ENCODE measurements around the gene SASH1. TPM values are rescaled to one million over a fixed set of nuclear protein-coding genes. Genes with fewer than 3 reads are reported as not detected.

The SASH1 gene
- total RNA-seq, 2 experiments from 2014 or later = 0.03 to 0.47 TPM

DNA sequence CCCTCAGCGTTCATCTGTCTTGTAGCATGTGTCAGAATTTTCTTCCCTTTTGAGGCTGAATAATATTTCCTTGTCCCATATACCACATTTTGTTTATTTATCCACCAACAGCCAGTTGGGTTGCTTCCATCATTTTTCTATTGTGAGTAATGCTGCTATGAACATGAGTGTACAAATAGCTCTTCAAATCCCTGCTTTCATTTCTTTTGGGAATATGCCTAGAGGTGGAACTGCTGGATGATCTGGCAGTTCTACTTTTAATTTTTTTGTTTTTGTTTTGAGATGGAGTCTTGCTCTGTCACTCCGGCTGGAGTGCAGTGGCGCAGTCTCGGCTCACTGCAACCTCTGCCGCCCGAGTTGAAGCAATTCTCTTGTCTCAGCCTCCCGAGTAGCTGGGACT, 64.7 kb downstream of the SASH1 start:
- Mint-ChIP-seq H3K27ac (no peak overlapping the region), H3K9me3 (ENCODE audit: low read depth) (no peaks in the 10 kb centered on the region), H3K4me1 (no peaks in the 10 kb centered on the region), H3K4me3 (no peak overlapping the region), H3K36me3 (no peaks in the 10 kb centered on the region), H3K27me3 (peaks cover 9% of the 10 kb centered on the region)
- CTCF ChIA-PET = no interaction called here
- DNase-seq (no peak), ATAC-seq (no peak)

DNA sequence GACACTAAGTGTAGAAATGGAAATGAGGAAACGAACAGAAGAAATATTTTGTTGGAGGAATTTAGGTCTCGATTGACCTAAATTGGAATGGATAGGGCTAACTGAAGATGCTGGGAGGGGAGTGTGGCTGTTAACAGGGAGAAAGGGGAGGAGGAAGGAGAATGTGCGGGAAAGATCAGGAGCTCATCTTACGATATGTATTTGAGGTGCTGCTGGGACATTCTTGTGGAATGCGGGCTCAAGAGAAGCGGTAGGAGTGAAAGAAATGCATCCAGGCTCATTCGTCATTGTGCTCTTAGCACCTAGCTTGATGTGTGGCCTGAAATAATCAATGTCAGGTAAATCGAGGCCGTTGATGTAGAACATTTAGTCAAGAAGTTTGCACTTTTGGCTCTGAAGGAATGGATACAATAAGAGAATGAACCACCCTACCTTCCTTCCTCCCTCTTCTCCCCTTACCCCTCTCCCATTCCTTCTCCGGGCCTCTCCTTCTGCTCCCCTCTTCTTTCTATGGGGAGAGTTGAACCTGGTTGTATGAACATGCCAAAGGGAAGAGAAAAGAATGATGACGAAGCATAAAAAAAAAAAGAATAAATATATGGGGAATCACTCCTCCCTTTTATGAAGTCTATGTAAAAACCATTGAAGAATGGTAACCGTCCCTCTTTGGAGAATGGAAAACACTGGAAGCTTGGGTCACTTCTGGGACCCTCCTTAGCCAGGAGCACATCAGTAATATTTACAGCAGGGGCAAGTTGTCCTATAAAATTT, 70.9 kb downstream of the SASH1 start:
- no peak for ATAC-seq
- no peak for DNase-seq
- H3K27me3 Mint-ChIP-seq = peaks cover 6% of the 10 kb centered on the region
- H3K4me3 Mint-ChIP-seq = no peak overlapping the region
- no peaks in the 10 kb centered on the region for H3K36me3 Mint-ChIP-seq
- no peaks in the 10 kb centered on the region for H3K9me3 Mint-ChIP-seq (ENCODE audit: low read depth)
- no peaks in the 10 kb centered on the region for H3K4me1 Mint-ChIP-seq
- no peak overlapping the region for H3K27ac Mint-ChIP-seq
- CTCF ChIA-PET = no interaction called here

DNA sequence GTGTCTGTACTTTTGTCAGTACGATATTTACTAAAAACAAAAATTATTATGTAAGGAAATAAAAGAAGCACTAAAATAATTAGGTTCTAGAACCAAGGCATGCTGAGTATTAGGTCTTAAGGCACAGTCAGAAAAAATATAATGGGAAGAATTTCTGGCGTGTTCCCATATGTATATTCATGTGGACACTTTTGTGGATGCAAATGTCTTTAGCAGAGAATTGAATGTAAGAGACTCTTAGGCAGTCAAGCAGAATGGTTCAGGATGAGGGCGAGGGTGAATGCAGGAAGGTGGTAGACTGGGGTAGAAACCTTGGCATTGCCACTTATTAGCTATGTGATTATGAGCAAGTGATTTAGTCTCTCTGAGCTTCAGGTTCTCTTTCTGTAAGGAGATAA, 71.5 kb downstream of the SASH1 start:
- no peaks in the 10 kb centered on the region for H3K36me3 Mint-ChIP-seq
- H3K4me3 Mint-ChIP-seq = no peak overlapping the region
- H3K9me3 Mint-ChIP-seq (ENCODE audit: low read depth) = no peaks in the 10 kb centered on the region
- ATAC-seq (no peak), DNase-seq (no peak)
- no peaks in the 10 kb centered on the region for H3K4me1 Mint-ChIP-seq
- H3K27ac Mint-ChIP-seq = no peak overlapping the region
- CTCF ChIA-PET = no interaction called here
- peaks cover 8% of the 10 kb centered on the region for H3K27me3 Mint-ChIP-seq

DNA sequence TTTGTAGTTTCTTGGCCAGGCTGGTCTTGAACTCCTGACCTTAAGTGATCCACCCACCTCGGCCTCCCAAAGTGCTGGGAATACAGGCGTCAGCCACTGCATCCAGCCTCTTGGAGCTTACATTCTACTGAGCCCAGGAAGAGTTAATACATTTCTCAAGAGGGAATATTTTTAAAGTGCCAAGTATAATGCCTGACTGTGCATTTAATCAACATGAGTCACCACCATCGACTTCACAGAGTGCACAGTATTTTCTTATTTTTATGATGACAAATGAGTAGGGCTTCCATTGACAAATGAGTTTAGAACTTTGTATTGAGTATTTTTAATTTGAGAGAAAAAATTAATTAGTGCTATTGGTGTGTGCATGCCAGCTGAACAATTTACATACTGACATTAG, 72.2 kb downstream of the SASH1 start:
- H3K27me3 Mint-ChIP-seq = peaks cover 8% of the 10 kb centered on the region
- CTCF ChIA-PET = no interaction called here
- H3K27ac Mint-ChIP-seq = no peak overlapping the region
- no peaks in the 10 kb centered on the region for H3K4me1 Mint-ChIP-seq
- no peaks in the 10 kb centered on the region for H3K9me3 Mint-ChIP-seq (ENCODE audit: low read depth)
- DNase-seq (no peak), ATAC-seq (no peak)
- H3K4me3 Mint-ChIP-seq = no peak overlapping the region
- H3K36me3 Mint-ChIP-seq = no peaks in the 10 kb centered on the region

DNA sequence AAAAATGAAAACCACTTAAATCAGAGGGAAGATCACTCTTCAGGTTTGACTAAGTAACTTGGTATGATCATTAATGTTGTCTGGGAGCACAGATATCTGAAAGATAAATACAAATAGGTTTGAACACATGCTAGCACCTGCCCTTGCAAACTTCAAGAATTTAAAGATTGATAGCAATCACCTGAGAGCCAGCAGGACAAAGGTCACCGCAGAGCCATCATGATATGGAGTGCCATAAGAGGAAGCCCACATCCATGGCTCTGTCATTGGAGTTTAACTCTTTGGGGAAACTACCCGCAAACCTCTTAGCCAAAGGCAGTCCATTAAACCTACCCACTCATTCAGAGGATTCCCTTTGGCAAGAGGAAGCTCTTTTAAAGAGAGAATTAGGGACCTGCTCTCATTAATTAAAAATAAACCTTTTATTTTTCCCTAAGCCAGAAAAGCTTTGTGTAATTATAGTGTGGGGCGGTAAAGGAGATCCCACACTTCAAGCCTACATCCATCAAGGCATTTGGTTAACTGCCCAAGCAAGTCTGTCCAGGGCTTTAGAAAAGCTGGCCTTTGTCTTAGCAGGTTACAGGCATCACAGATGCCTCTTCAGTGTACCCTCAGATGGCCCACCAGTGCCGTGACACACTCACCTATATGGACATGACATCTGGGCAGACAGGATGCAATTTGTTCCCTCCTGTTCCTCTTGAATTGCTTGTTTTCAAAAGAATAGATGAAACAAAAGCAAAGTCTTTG, 73.0 kb downstream of the SASH1 start:
- no peaks in the 10 kb centered on the region for H3K36me3 Mint-ChIP-seq
- no peak overlapping the region for H3K27ac Mint-ChIP-seq
- ATAC-seq = no peak
- DNase-seq = no peak
- CTCF ChIA-PET = no interaction called here
- no peak overlapping the region for H3K4me3 Mint-ChIP-seq
- no peaks in the 10 kb centered on the region for H3K4me1 Mint-ChIP-seq
- H3K27me3 Mint-ChIP-seq = peaks cover 8% of the 10 kb centered on the region
- no peaks in the 10 kb centered on the region for H3K9me3 Mint-ChIP-seq (ENCODE audit: low read depth)

DNA sequence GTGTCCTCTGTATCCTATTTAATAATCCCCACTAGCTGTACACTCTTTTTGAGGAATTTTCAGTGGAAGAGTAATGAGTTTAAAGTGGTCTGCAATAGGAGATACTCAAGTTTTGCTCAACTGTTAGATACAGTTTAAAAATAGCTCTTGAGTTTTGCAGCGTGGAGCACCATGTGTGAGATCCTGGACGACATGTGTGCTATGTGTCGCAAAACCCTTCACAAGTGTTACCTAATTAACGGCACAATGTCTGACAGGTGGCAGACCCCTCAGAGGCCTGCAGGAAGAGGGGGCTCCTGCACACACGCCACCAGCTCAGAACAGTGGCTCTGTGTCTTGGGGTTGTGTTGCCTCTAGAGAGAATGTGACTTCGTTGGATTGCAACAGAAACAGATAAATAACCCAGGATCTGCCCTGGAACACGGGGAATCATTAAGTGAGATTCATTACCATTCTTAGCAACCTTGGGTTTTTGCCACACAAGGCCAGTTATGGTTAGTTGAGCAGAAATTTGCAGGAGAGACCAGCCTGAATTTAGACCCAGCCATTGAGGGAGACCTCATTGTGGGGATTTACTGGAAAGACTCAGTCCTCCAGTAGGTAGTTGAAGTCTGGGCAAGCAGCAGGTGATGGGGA, 73.8 kb downstream of the SASH1 start:
- Mint-ChIP-seq H3K27me3 (peaks cover 8% of the 10 kb centered on the region), H3K27ac (no peak overlapping the region), H3K4me3 (no peak overlapping the region), H3K4me1 (no peaks in the 10 kb centered on the region), H3K9me3 (ENCODE audit: low read depth) (no peaks in the 10 kb centered on the region), H3K36me3 (no peaks in the 10 kb centered on the region)
- DNase-seq = no peak
- ATAC-seq = no peak
- CTCF ChIA-PET = no interaction called here

DNA sequence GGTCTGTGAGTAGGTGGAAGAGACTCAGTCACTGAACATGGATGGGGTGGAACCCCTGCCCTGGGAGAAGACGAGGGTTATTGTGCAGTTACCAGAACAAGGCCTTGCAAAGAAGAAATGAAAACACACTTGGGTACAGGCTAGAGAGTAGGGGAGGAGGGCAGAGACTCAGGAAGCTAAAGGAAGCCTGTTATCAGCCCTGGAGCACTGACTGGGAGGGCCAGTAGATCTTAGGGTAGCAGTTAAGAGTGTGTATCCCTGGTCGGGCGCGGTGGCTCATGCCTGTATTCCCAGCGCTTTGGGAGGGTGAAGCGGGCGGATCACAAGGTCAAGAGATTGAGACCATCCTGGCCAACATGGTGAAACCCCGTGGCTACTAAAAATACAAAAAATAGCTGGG, 74.4 kb downstream of the SASH1 start:
- no peak overlapping the region for H3K4me3 Mint-ChIP-seq
- ATAC-seq = no peak
- CTCF ChIA-PET = no interaction called here

DNA sequence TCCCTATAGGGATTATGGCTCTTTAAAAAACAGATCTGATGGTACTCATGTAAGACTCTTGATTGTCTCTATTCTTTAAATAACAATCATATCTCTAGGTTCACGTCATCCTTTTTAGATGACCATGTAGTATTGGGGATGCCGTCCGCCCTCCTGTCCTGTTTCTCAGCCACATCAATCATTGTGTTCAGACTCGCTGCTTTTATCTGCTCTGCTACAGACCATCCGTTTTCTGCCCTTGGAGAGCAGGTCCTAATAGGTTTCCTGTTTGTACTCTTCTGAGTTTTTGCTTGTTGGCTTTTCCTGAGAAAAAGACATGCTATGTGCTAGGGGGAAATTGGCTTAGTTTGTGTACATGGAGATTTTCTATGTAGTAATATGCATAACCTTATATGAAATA, 76.8 kb downstream of the SASH1 start:
- DNase-seq = no peak
- ATAC-seq = no peak
- H3K4me1 Mint-ChIP-seq = no peaks in the 10 kb centered on the region
- H3K36me3 Mint-ChIP-seq = no peaks in the 10 kb centered on the region
- no peak overlapping the region for H3K4me3 Mint-ChIP-seq
- CTCF ChIA-PET = no interaction called here
- H3K27me3 Mint-ChIP-seq = peaks cover 8% of the 10 kb centered on the region
- no peak overlapping the region for H3K27ac Mint-ChIP-seq
- no peaks in the 10 kb centered on the region for H3K9me3 Mint-ChIP-seq (ENCODE audit: low read depth)

More for the DNA sequence above, 74.4 kb downstream of the SASH1 start:
- peaks cover 8% of the 10 kb centered on the region for H3K27me3 Mint-ChIP-seq
- H3K27ac Mint-ChIP-seq = no peak overlapping the region
- no peaks in the 10 kb centered on the region for H3K4me1 Mint-ChIP-seq
- no peak for DNase-seq
- H3K9me3 Mint-ChIP-seq (ENCODE audit: low read depth) = no peaks in the 10 kb centered on the region
- H3K36me3 Mint-ChIP-seq = no peaks in the 10 kb centered on the region

DNA sequence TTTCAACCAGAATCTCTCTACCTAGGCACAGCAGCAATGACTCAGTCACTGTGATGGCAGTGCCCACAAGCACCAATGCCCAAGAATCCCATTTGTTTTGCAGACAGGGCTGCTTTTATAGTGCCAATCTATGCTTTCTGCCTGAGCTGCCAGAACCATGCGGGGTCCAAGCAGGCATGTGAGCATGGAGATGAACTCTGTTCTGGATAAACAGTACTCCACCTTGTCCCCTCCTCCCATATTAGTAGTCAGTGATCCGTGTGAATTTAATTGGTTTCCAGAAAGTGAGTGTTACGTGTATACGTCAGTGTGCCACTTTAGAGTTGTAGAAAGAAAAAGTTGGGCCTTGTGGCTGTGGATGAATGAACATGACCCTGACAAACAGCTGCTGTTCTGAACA, 79.4 kb downstream of the SASH1 start:
- ATAC-seq (no peak), DNase-seq (no peak)
- Mint-ChIP-seq H3K27me3 (peaks cover 13% of the 10 kb centered on the region), H3K9me3 (ENCODE audit: low read depth) (no peaks in the 10 kb centered on the region), H3K27ac (no peak overlapping the region), H3K4me1 (no peaks in the 10 kb centered on the region), H3K36me3 (no peaks in the 10 kb centered on the region), H3K4me3 (no peak overlapping the region)
- CTCF ChIA-PET = no interaction called here

DNA sequence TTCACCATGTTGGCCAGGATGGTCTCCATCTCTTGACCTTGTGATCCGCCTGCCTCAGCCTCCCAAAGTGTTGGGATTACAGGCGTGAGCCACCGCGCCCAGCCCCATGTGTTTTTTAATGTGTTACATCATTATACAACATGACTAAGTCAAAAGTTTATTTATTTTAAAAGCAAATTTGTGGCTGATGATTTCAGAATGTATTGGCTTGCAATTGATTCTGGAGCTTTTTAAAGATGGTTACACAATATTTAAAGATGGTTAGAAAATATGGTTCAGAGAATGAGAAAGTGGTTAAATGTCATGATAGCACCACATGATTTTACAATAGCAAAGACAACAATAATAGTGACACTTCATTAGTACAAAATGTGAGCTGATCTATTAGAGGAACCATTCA, 80.5 kb downstream of the SASH1 start:
- H3K4me3 Mint-ChIP-seq = no peak overlapping the region
- DNase-seq (no peak), ATAC-seq (no peak)
- H3K27me3 Mint-ChIP-seq = peaks cover 13% of the 10 kb centered on the region
- no peaks in the 10 kb centered on the region for H3K9me3 Mint-ChIP-seq (ENCODE audit: low read depth)
- CTCF ChIA-PET = no interaction called here
- no peaks in the 10 kb centered on the region for H3K4me1 Mint-ChIP-seq
- H3K36me3 Mint-ChIP-seq = no peaks in the 10 kb centered on the region
- no peak overlapping the region for H3K27ac Mint-ChIP-seq

DNA sequence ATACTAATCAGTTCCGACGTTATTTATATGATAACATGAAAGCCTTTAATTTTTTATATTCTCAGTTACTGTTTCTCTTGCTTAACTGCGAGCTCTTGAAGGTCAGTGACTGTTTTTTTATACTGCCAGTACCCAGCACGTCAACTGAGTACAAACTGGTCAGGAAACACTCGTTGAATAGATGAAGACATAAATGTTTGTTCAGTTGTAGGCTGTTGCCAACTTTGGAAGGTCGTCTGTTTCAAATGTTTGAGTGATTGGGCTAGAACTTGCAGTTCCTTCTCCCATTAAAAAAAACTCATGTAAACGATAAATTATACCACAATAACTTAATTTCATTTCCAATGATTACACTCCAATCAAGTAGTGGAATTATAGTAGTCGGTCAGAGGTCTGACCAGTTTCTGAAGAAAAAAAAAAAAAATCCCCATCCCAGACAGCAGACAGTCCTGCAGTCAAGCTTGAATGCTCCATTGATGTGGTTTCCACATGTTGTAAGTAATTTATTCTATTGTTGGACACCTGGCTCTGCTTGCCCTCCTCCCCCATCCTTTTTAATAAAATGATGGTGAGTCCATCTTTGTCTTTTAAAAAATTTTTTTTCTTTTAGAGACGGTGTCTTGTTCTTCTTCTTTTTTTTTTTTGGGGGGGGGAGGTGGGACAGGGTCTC, 81.1 kb downstream of the SASH1 start:
- Mint-ChIP-seq H3K27ac (no peak overlapping the region), H3K9me3 (ENCODE audit: low read depth) (no peaks in the 10 kb centered on the region), H3K27me3 (peaks cover 10% of the 10 kb centered on the region), H3K4me3 (no peak overlapping the region), H3K4me1 (no peaks in the 10 kb centered on the region), H3K36me3 (no peaks in the 10 kb centered on the region)
- ATAC-seq = no peak
- CTCF ChIA-PET = no interaction called here
- no peak for DNase-seq

DNA sequence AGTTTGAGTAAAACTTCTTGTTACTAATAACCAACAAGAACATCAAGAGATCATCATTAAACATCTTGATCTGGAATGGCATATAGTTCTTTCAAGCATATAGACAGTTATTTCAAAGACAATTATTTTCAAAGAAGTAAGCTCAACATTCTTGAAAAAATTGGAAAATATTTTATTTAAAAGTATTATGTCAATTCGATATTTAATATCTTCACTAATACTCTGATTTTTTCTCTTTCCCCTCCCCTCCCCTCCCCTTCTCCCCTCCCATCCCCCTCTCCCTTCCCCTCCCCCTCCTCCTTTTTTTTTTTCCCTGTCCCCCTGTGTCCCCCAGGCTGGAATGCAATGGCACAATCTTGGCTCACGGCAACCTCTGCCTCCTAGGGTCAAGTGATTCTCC, 82.8 kb downstream of the SASH1 start:
- Mint-ChIP-seq H3K4me3 (no peak overlapping the region), H3K9me3 (ENCODE audit: low read depth) (no peaks in the 10 kb centered on the region), H3K27me3 (peaks cover 10% of the 10 kb centered on the region), H3K4me1 (no peaks in the 10 kb centered on the region), H3K36me3 (no peaks in the 10 kb centered on the region), H3K27ac (no peak overlapping the region)
- ATAC-seq (no peak), DNase-seq (no peak)
- CTCF ChIA-PET = no interaction called here

DNA sequence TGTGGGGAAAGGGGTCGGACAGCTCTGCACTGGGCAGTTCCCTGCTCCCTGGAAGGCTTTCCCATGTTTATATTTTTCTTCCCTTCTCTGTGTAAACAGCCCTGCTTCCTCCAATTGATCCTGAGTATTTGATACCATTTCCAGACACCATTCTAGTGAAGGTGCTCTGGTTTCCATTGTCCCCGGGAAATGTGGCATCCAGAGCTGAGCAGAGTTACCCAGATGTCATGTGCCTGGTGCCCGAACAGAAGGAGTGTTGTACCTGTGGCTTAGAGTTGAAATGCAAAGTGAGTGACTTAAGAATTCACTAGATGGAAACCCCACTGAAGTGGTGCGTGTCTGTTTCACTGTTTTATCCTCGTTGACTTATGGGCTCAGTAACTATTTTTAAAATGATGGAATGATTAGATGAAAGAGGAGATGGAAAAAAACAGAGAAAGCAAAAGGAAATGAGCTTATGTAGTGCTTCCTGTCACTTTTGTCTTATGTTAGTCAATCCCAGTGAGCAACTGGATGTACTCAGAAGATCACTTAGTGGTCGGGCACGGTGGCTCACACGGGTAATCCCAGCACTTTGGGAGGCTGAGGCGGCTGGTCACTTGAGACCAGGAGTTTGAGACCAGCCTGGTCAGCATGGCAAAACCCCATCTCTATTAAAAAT, 83.8 kb downstream of the SASH1 start:
- no peaks in the 10 kb centered on the region for H3K9me3 Mint-ChIP-seq (ENCODE audit: low read depth)

More for the DNA sequence above, 83.8 kb downstream of the SASH1 start:
- Mint-ChIP-seq H3K4me3 (no peak overlapping the region), H3K27me3 (peaks cover 10% of the 10 kb centered on the region), H3K27ac (no peak overlapping the region), H3K4me1 (no peaks in the 10 kb centered on the region), H3K36me3 (no peaks in the 10 kb centered on the region)
- CTCF ChIA-PET = no interaction called here
- ATAC-seq (no peak), DNase-seq (no peak)
